HepG2 (cell line): Measurements from ENCODE around the gene TMEM121. TPM values are rescaled to one million over a fixed set of nuclear protein-coding genes. Genes with fewer than 3 reads are reported as not detected.

Experiments used
- ATAC-seq: fragments of 200-7000 bp; cut with Tn5 transposase; 3 replicates; pipeline ENCODE4 v1.9.1; 2020; ENCODE audit warnings: mild to moderate bottlenecking, moderate library complexity
- BruUV-seq: library from RNA; stranded (reverse); fragments of 400-500 nt; replicated peaks from 2 replicates; lab custom pipeline; 2021; lab: Mats Ljungman, UMichigan
- CTCF ChIA-PET: fragments of 300-600 bp; formaldehyde crosslinking; extraction: SDS; loops from one replicate; lab custom pipeline; 2021; ENCODE audit warnings: low total read pairs, inconsistent platforms, low intra/inter-chr PET ratio; lab: Yijun Ruan, JAX
- POLR2A ChIA-PET: fragments of 350-600 bp; sonication (Branson Sonifier 250); formaldehyde crosslinking; loops from one replicate; lab custom pipeline; 2020; ENCODE audit warnings: antibody characterized with exemption, inconsistent platforms; lab: Yijun Ruan, JAX
- DNase-seq: peaks from one replicate; pipeline ENCODE4 v3.0.0-alpha.2; 2015; ENCODE audit warnings: low spot score
- FAIRE-seq: peaks from 3 replicates; lab custom pipeline; 2011; peaks lifted over from hg19 to GRCh38; lab: Jason Lieb, UNC
- H2AFZ ChIP-seq: one replicate; pipeline ENCODE4 v1.6.1; 2011; ENCODE audit warnings: low read length, inconsistent platforms
- H3K27ac ChIP-seq: fragments of 300-600 bp; 3 replicates; pipeline ENCODE4 v1.8.0; 2011; ENCODE audit warnings: mixed run types, mild to moderate bottlenecking, mixed read lengths, low read length, inconsistent platforms; ENCODE audit not compliant: insufficient read depth; ENCODE audit errors: extremely low read length
- H3K27me3 ChIP-seq, 2 experiments: fragments of 200-600 bp in 1 of 2; 2 replicates in 1 of 2; 3 replicates in 1 of 2; pipeline versions ENCODE4 v1.6.0 to v1.8.0; 2011; ENCODE audit warnings: low read length in 2 of 2, mild to moderate bottlenecking in 2 of 2, moderate library complexity in 2 of 2, inconsistent platforms in 1 of 2; ENCODE audit not compliant: insufficient read depth in 2 of 2, control insufficient read depth in 1 of 2
- H3K36me3 ChIP-seq, 2 experiments: fragments of 200-600 bp in 1 of 2; replicated peaks in 1 of 2; 2 replicates in 1 of 2; 3 replicates in 1 of 2; pipeline versions ENCODE4 v1.5.1 to v1.8.0; 2011; ENCODE audit warnings: low read length in 2 of 2, inconsistent platforms in 1 of 2; ENCODE audit not compliant: insufficient read depth in 2 of 2, control insufficient read depth in 1 of 2
- H3K4me1 ChIP-seq: 2 replicates; pipeline ENCODE4 v1.5.1; 2012; ENCODE audit warnings: low read length, inconsistent platforms; ENCODE audit not compliant: insufficient read depth
- H3K4me2 ChIP-seq: 2 replicates; pipeline ENCODE4 v1.6.0; 2011; ENCODE audit warnings: low read depth, low read length, inconsistent platforms
- H3K4me3 ChIP-seq, 3 experiments: fragments of 200-600 bp in 1 of 3; sonication (generic), shearing (Covaris generic) in 1 of 3; replicated peaks in 1 of 3; 2 replicates each; pipeline ENCODE4 v1.5.1; 2011 to 2016; ENCODE audit warnings: low read length in 3 of 3, inconsistent platforms in 2 of 3, low read depth in 2 of 3, mild to moderate bottlenecking in 2 of 3, control low read depth in 1 of 3, mixed read lengths in 1 of 3; ENCODE audit not compliant: insufficient read depth in 1 of 3
- H3K79me2 ChIP-seq: one replicate; pipeline ENCODE4 v1.6.1; 2011; ENCODE audit warnings: low read length, inconsistent platforms; ENCODE audit not compliant: insufficient read depth
- H3K9ac ChIP-seq: 2 replicates; pipeline ENCODE4 v1.6.0; 2011; ENCODE audit warnings: mild to moderate bottlenecking, low read depth, low read length, inconsistent platforms; ENCODE audit not compliant: insufficient read depth
- H3K9me3 ChIP-seq: 2 replicates; pipeline ENCODE4 v1.5.1; 2012; ENCODE audit warnings: mild to moderate bottlenecking, low read length
- H4K20me1 ChIP-seq: 2 replicates; pipeline ENCODE4 v1.6.0; 2011; ENCODE audit warnings: inconsistent platforms, mild to moderate bottlenecking, low read length, moderate library complexity; ENCODE audit not compliant: insufficient read depth
- CREB3 ChIP-seq: sonication (generic); formaldehyde crosslinking; IDR thresholded peaks from 2 replicates; pipeline ENCODE4 v1.5.0; 2020; ENCODE audit warnings: missing genetic modification reagents
- CSRNP2 ChIP-seq: sonication (generic); formaldehyde crosslinking; conservative IDR thresholded peaks from 2 replicates; pipeline ENCODE4 v1.8.0; 2022; ENCODE audit warnings: low read depth, missing genetic modification reagents
- CTCF ChIP-seq: sonication (generic); formaldehyde crosslinking; IDR thresholded peaks from 2 replicates; pipeline ENCODE4 v1.5.0; 2020; ENCODE audit warnings: mild to moderate bottlenecking, missing genetic modification reagents, moderate library complexity
- FOXK2 ChIP-seq: fragments of 450-650 bp; IDR thresholded peaks from 2 replicates; pipeline ENCODE4 v1.6.1; 2016
- KLF9 ChIP-seq: IDR thresholded peaks from 2 replicates; pipeline ENCODE4 v1.6.1; 2016; ENCODE audit warnings: low read depth
- NONO ChIP-seq, 2 experiments: fragments of 450-650 bp in 1 of 2; sonication (generic) in 1 of 2; formaldehyde crosslinking in 1 of 2; IDR thresholded peaks in 1 of 2; conservative IDR thresholded peaks in 1 of 2; 2 replicates each; pipeline versions ENCODE4 v1.6.1 to v1.8.0; 2017 to 2022; ENCODE audit warnings: mild to moderate bottlenecking in 1 of 2, missing genetic modification reagents in 1 of 2, moderate library complexity in 1 of 2
- PHF20 ChIP-seq: sonication (generic); formaldehyde crosslinking; IDR thresholded peaks from 2 replicates; pipeline ENCODE4 v1.5.0; 2020; ENCODE audit warnings: mild to moderate bottlenecking, missing genetic modification reagents
- RARA ChIP-seq: IDR thresholded peaks from 2 replicates; pipeline ENCODE4 v1.6.1; 2016; ENCODE audit warnings: missing genetic modification reagents, missing compliant biosample characterization
- SKIL ChIP-seq: sonication (generic); formaldehyde crosslinking; IDR thresholded peaks from 2 replicates; pipeline ENCODE4 v1.8.0; 2022; ENCODE audit warnings: missing genetic modification reagents, mild to moderate bottlenecking, moderate library complexity, borderline replicate concordance
- SRSF1 ChIP-seq: fragments of 200-400 bp; formaldehyde crosslinking; optimal IDR thresholded peaks from 2 replicates; pipeline ENCODE3; 2017; ENCODE audit warnings: mild to moderate bottlenecking, low read depth, low read length, moderate library complexity
- ZNF430 ChIP-seq: sonication (generic); formaldehyde crosslinking; IDR thresholded peaks from 2 replicates; pipeline ENCODE4 v1.9.0; 2021; ENCODE audit warnings: mild to moderate bottlenecking, missing genetic modification reagents
- ZNF543 ChIP-seq: sonication (generic); formaldehyde crosslinking; IDR thresholded peaks from 2 replicates; pipeline ENCODE4 v1.4.0; 2020; ENCODE audit warnings: mild to moderate bottlenecking, missing genetic modification reagents
- ZNF557 ChIP-seq: sonication (generic); formaldehyde crosslinking; IDR thresholded peaks from 2 replicates; pipeline ENCODE4 v1.4.0; 2020; ENCODE audit warnings: missing genetic modification reagents
- ZNF605 ChIP-seq: sonication (generic); formaldehyde crosslinking; IDR thresholded peaks from 2 replicates; pipeline ENCODE4 v1.8.0; 2022; ENCODE audit warnings: mild to moderate bottlenecking, missing genetic modification reagents
- ZNF691 ChIP-seq: sonication (generic); formaldehyde crosslinking; IDR thresholded peaks from 2 replicates; pipeline ENCODE4 v1.4.0; 2020; ENCODE audit warnings: missing genetic modification reagents, low read depth, mild to moderate bottlenecking, borderline replicate concordance
- WGBS: methylation state at CpG from one replicate; pipeline ENCODE4 v1.1.6; 2017; ENCODE audit warnings: low lambda C conversion rate; 5-methylcytosine and 5-hydroxymethylcytosine counted together
- in situ Hi-C: cut with HindIII; loops from 2 replicates; pipeline ENCODE4 v1.10.0; 2017; ENCODE audit warnings: low pct_unique_long_range_greater_than_20kb; ENCODE audit not compliant: extremely low pct_ligation_motif_present
- intact Hi-C: fragments of 100-400 bp; cut with micrococcal nuclease; formaldehyde crosslinking; loops from one replicate; pipeline ENCODE4 v1.10.0; 2022; ENCODE audit not compliant: unreplicated experiment
- polyA plus RNA-seq, 8 experiments: library from polyadenylated mRNA; depleted of rRNA in 3 of 8; stranded (reverse) in 7 of 8; unstranded in 1 of 8; fragments of >200 nt; fragmentation: Illumina TruSeq in 4 of 8; extraction: Trizol in 4 of 8; gene quantifications; 2 replicates each; pipeline versions ENCODE4 v1.2.1 to v1.2.3, GENCODE V29; 2011 to 2016; ENCODE audit warnings: low read depth in 4 of 8, missing spikeins in 1 of 8, mixed read lengths in 1 of 8; ENCODE audit not compliant: insufficient read depth in 1 of 8
- total RNA-seq, 5 experiments: library from RNA; depleted of rRNA; stranded (reverse); fragments of >200 nt; fragmentation: Illumina TruSeq; extraction: Trizol; gene quantifications; 2 replicates each; pipeline ENCODE4 v1.2.3, GENCODE V29; 2016; ENCODE audit warnings: low read depth in 1 of 5

Gene TMEM121
- total and polyA plus RNA-seq, 2 of the 13 experiments (the other 11 are each of a cell fraction or from before 2014, with no cell fraction given), result 6.6 to 19.0 TPM

- FAIRE-seq, result no peak
- H3K79me2 ChIP-seq, result no peaks in the 10 kb centered on the region
- BruUV-seq, result no TSS peak
- H3K4me1 ChIP-seq, result peaks cover 45% of the 10 kb centered on the region
- no peak for DNase-seq
- no peak overlapping the region for H3K27ac ChIP-seq
- peaks cover 8 to 49% of the 10 kb centered on the region in 2 experiments for H3K27me3 ChIP-seq
- ChIA-PET POLR2A (interaction anchor here (1.1 kb wide), 1 partner anchor 43 kb away, joined by 3 read pairs; no protein-coding TSS in a partner anchor), CTCF (interaction anchor here (1.1 to 1.6 kb wide), 2 partner anchors 51 to 164 kb away, joined by 3 to 6 read pairs; no protein-coding TSS in a partner anchor)
- ATAC-seq, result peak; percentile 3; the same call in 2 of the 3 replicates
- WGBS, result 34% methylated on average over 5 of the region's 19 CpGs
- no peaks in the 10 kb centered on the region for H3K9me3 ChIP-seq
- H4K20me1 ChIP-seq, result no peaks in the 10 kb centered on the region
- in situ Hi-C loops (loop anchor here (5.0 kb wide), 1 partner anchor 155 kb away; no protein-coding TSS in a partner anchor), intact Hi-C loops (loop anchor here (5.0 kb wide), 1 partner anchor 160 kb away; no protein-coding TSS in a partner anchor)
- peak overlapping the region; percentile 30; the same call in 1 of the 2 replicates for H3K4me2 ChIP-seq
- peak overlapping the region in 1 of 3 experiments; percentile 26; a peak in 1 of 6 replicates for H3K4me3 ChIP-seq
- H2AFZ ChIP-seq, result no peak overlapping the region
- H3K36me3 ChIP-seq, result 0 out of 5 replicates have a peak, but pooled peaks cover 0 to 6% of the 10 kb centered on the region in 2 experiments
- no peak overlapping the region for H3K9ac ChIP-seq
- TF ChIP-seq CTCF (CRISPR knock-in tag) (no peak), ZNF605 (CRISPR knock-in tag) (no peak), ZNF430 (no peak), ZNF543 (CRISPR knock-in tag) (no peak), SKIL (CRISPR knock-in tag) (0 out of 2 replicates have a peak, but pooled peaks have one; percentile 30), CREB3 (no peak), ZNF691 (CRISPR knock-in tag) (no peak), FOXK2 (no peak), KLF9 (CRISPR knock-in tag) (no peak), ZNF557 (no peak), RARA (CRISPR knock-in tag) (no peak), SRSF1 (no peak), CSRNP2 (no peak), PHF20 (no peak), NONO (IDR thresholded peaks at IDR 0.05) (no peak), NONO (CRISPR knock-in tag; conservative IDR thresholded peaks at IDR 0.05) (peak; percentile 46; the same call in 1 of the 2 replicates)
These were observed 5.7 kb downstream of the TMEM121 start for GRCh38 chr14:105531894-105532623.
